ENCODE data around the gene ASCC1. TPM values are rescaled to one million over a fixed set of nuclear protein-coding genes. Genes with fewer than 3 reads are reported as not detected.
A peak's percentile ranks its signal among the peaks of the same experiment; 100 is the strongest.
"Not testable (repeated sequence)": the region's sequence is repeated elsewhere in the genome, so short reads cannot be mapped to it uniquely, and the experiment has no call there.

The ASCC1 gene
- total and polyA plus RNA-seq, 7 donors: 15.3 to 37.0 (median 19.3) TPM

DNA sequence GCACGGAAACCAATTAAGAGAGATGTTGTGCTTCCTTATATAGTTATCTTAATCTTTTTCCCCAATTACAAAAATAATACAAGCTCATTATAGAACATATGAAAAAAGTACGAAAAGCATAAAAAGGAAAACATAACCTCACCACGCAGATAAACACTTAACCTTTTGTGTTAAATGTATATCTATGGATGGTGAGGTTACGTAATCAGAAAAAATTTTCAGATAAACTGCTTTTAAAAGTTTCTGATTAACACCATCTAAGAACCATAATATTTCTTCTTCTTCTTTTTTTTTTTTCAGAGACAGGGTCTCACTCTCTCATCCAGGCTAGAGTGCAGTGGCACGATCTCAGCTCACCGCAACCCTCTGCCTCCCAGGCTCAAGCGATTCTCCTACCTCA is 78.5 kb downstream of the ASCC1 start:
- Histone ChIP-seq H3K27me3 (ENCODE audit: insufficient read depth in 3 of 3, low read length in 2 of 3) (no peaks in the 10 kb centered on the region), H3K4me3 (no peak overlapping the region), H3K27ac (no peak overlapping the region), H3K36me3 (ENCODE audit: insufficient read depth in 1 of 2, low read depth in 1 of 2) (no peaks in the 10 kb centered on the region), H3K4me1 (peaks cover 6% of the 10 kb centered on the region), H3K9me3 (no peaks in the 10 kb centered on the region)
- TF ChIP-seq, protein P1, sequence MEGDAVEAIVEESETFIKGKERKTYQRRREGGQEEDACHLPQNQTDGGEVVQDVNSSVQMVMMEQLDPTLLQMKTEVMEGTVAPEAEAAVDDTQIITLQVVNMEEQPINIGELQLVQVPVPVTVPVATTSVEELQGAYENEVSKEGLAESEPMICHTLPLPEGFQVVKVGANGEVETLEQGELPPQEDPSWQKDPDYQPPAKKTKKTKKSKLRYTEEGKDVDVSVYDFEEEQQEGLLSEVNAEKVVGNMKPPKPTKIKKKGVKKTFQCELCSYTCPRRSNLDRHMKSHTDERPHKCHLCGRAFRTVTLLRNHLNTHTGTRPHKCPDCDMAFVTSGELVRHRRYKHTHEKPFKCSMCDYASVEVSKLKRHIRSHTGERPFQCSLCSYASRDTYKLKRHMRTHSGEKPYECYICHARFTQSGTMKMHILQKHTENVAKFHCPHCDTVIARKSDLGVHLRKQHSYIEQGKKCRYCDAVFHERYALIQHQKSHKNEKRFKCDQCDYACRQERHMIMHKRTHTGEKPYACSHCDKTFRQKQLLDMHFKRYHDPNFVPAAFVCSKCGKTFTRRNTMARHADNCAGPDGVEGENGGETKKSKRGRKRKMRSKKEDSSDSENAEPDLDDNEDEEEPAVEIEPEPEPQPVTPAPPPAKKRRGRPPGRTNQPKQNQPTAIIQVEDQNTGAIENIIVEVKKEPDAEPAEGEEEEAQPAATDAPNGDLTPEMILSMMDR (IDR thresholded peaks at IDR 0.05): no peak
- 96 to 98% (median 97%) methylated on average over 7 of the region's 7 CpGs for WGBS, 3 donors
- DNase-seq (no peak), ATAC-seq (no peak)
- intact Hi-C loops (cut with DNase I): no loop called here

DNA sequence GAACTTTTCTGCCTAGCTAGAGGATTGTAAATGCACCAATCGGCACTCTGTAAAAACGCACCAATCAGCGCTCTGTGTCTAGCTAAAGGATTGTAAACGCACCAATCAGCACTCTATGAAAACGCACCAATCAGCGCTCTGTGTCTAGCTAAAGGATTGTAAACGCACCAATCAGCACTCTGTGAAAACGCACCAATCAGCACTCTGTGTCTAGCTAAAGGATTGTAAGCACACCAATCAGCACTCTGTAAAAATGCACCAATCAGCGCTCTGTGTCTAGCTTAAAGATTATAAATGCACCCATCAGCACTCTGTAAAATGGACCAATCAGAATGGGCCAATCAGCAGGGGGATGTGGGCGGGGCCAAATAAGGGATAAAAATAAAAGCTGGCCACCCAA is 79.9 kb downstream of the ASCC1 start:
- WGBS, 3 donors: 95 to 100% (median 96%) methylated on average over 10 of the region's 10 CpGs
- intact Hi-C loops (cut with DNase I); H3K27me3 ChIP-seq (ENCODE audit: insufficient read depth in 3 of 3, low read length in 2 of 3); ATAC-seq; DNase-seq; H3K36me3 ChIP-seq (ENCODE audit: insufficient read depth in 1 of 2, low read depth in 1 of 2); H3K27ac ChIP-seq; H3K9me3 ChIP-seq; H3K4me3 ChIP-seq: not testable (repeated sequence)
- peaks cover 12% of the 10 kb centered on the region for H3K4me1 ChIP-seq

- WGBS, 3 donors: 82 to 85% (median 84%) methylated on average over 10 of the region's 10 CpGs
- H3K27me3 ChIP-seq (ENCODE audit: insufficient read depth in 3 of 3, low read length in 2 of 3): no peaks in the 10 kb centered on the region
- peaks cover 12% of the 10 kb centered on the region for H3K4me1 ChIP-seq
- peaks cover 0 to 10% of the 10 kb centered on the region in 2 donors for H3K36me3 ChIP-seq (ENCODE audit: insufficient read depth in 1 of 2, low read depth in 1 of 2)
- intact Hi-C loops (cut with DNase I): no loop called here
- no peak for ATAC-seq
- no peak overlapping the region for H3K27ac ChIP-seq
- H3K4me3 ChIP-seq: no peak overlapping the region
- TF ChIP-seq, protein P1 (IDR thresholded peaks at IDR 0.05): no peak
- no peaks in the 10 kb centered on the region for H3K9me3 ChIP-seq
- DNase-seq: no peak
Measured at GRCh38 chr10:72134785-72135767, 81.0 kb downstream of the ASCC1 start.

DNA sequence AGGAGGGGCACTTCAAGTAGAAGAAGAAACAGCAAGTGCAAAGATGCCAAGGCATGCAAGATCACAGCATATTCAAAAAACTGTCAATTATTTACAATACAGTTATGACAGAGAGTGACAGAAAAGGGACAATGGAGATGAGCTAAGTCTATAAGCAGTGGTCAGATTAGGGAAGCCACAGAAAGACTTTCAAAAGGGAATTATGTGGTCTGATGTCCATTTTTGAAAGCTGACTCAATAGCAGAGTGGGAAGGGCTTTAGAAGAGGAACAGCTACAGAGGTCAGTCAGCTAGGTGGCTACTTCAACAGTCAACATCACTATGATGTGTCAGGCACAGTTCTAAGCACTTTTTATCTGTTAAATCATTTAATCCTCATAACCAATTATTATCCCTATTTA is 82.6 kb downstream of the ASCC1 start:
- peaks cover 12% of the 10 kb centered on the region for H3K4me1 ChIP-seq
- peak overlapping the region; percentile 9 for H3K27ac ChIP-seq
- intact Hi-C loops (cut with DNase I): loop anchor here in 1 of 2 donors (2.0 kb wide), 1 partner anchor 203 kb away; no protein-coding TSS in a partner anchor
- peaks cover 0 to 10% of the 10 kb centered on the region in 2 donors for H3K36me3 ChIP-seq (ENCODE audit: insufficient read depth in 1 of 2, low read depth in 1 of 2)
- no peak for DNase-seq
- no peak overlapping the region for H3K4me3 ChIP-seq
- TF ChIP-seq, protein P1 (IDR thresholded peaks at IDR 0.05): no peak
- no peaks in the 10 kb centered on the region for H3K9me3 ChIP-seq
- peak in 2 of 4 donors; percentile 34 to 49 for ATAC-seq
- no peaks in the 10 kb centered on the region for H3K27me3 ChIP-seq (ENCODE audit: insufficient read depth in 3 of 3, low read length in 2 of 3)

GRCh38 chr10:72132854-72133253 is 83.2 kb downstream of the ASCC1 start:
- no peak overlapping the region for H3K4me3 ChIP-seq
- peak overlapping the region; percentile 9 for H3K27ac ChIP-seq
- H3K4me1 ChIP-seq: peaks cover 7% of the 10 kb centered on the region
- WGBS, 3 donors: 86 to 90% (median 90%) methylated on average over 4 of the region's 4 CpGs
- H3K27me3 ChIP-seq (ENCODE audit: insufficient read depth in 3 of 3, low read length in 2 of 3): no peaks in the 10 kb centered on the region
- peaks cover 0 to 14% of the 10 kb centered on the region in 2 donors for H3K36me3 ChIP-seq (ENCODE audit: insufficient read depth in 1 of 2, low read depth in 1 of 2)
- no peaks in the 10 kb centered on the region for H3K9me3 ChIP-seq
- intact Hi-C loops (cut with DNase I): loop anchor here in 1 of 2 donors (2.0 kb wide), 1 partner anchor 204 kb away; no protein-coding TSS in a partner anchor
- no peak for ATAC-seq
- no peak for DNase-seq
- TF ChIP-seq, protein P1 (IDR thresholded peaks at IDR 0.05): no peak

All from psoas muscle (tissue), 8 donors.